Mesenchymal stem cell (in vitro differentiated cells and primary cell): Measurements from ENCODE around the gene ECHS1.

Source experiments
- DNase-seq: peaks from one replicate; pipeline ENCODE4 v3.0.0-alpha.2; 2013
- H2AFZ ChIP-seq: one replicate; pipeline ENCODE4 v1.6.1; 2013; ENCODE audit warnings: low read depth, mild to moderate bottlenecking, control low read depth, inconsistent platforms, low read length, moderate library complexity
- H2AK5ac ChIP-seq: 2 replicates; pipeline ENCODE4 v1.6.1; 2013; ENCODE audit warnings: low read length, moderate library complexity, mild to moderate bottlenecking, inconsistent platforms; ENCODE audit not compliant: severe bottlenecking
- H2BK120ac ChIP-seq: one replicate; pipeline ENCODE4 v1.6.1; 2013; ENCODE audit warnings: low read depth, mild to moderate bottlenecking, inconsistent platforms, low read length, moderate library complexity
- H2BK12ac ChIP-seq, 2 experiments: one replicate each; pipeline ENCODE4 v1.6.1; 2013; ENCODE audit warnings: inconsistent platforms in 2 of 2, low read length in 2 of 2, mild to moderate bottlenecking in 2 of 2, moderate library complexity in 2 of 2, control low read depth in 1 of 2
- H2BK15ac ChIP-seq: one replicate; pipeline ENCODE4 v1.6.1; 2013; ENCODE audit warnings: mild to moderate bottlenecking, low read depth, inconsistent platforms; ENCODE audit not compliant: poor library complexity, severe bottlenecking
- H2BK5ac ChIP-seq: 2 replicates; pipeline ENCODE4 v1.6.1; 2013; ENCODE audit warnings: low read depth, mild to moderate bottlenecking, low read length, control low read depth, inconsistent platforms; ENCODE audit not compliant: poor library complexity, severe bottlenecking
- H3K14ac ChIP-seq, 2 experiments: one replicate each; pipeline ENCODE4 v1.6.1; 2013; ENCODE audit warnings: inconsistent platforms in 2 of 2, low read length in 2 of 2, control low read depth in 1 of 2, mild to moderate bottlenecking in 1 of 2, moderate library complexity in 1 of 2
- H3K18ac ChIP-seq, 2 experiments: one replicate each; pipeline ENCODE4 v1.6.1; 2013; ENCODE audit warnings: inconsistent platforms in 2 of 2, low read length in 2 of 2, control low read depth in 1 of 2, low read depth in 1 of 2, mild to moderate bottlenecking in 1 of 2
- H3K23ac ChIP-seq, 2 experiments: one replicate each; pipeline ENCODE4 v1.6.1; 2013; ENCODE audit warnings: inconsistent platforms in 2 of 2, low read length in 2 of 2, mild to moderate bottlenecking in 2 of 2, moderate library complexity in 2 of 2, control low read depth in 1 of 2
- H3K27ac ChIP-seq: 2 replicates; pipeline ENCODE4 v1.5.1; 2013; ENCODE audit warnings: mild to moderate bottlenecking, moderate library complexity, low read length, control low read depth, inconsistent platforms; ENCODE audit not compliant: poor library complexity, severe bottlenecking
- H3K27me3 ChIP-seq, 2 experiments: 2 replicates each; pipeline versions ENCODE4 v1.6.1 to v1.7.0; 2013; ENCODE audit warnings: low read length in 2 of 2, mild to moderate bottlenecking in 2 of 2, moderate library complexity in 2 of 2, control low read depth in 1 of 2, inconsistent platforms in 1 of 2; ENCODE audit not compliant: control insufficient read depth in 1 of 2, insufficient read depth in 1 of 2
- H3K36me3 ChIP-seq, 2 experiments: 2 replicates each; pipeline versions ENCODE4 v1.6.1 to v1.7.0; 2013; ENCODE audit warnings: low read length in 2 of 2, control low read depth in 1 of 2, inconsistent platforms in 1 of 2, low read depth in 1 of 2, mild to moderate bottlenecking in 1 of 2; ENCODE audit not compliant: insufficient read depth in 2 of 2, control insufficient read depth in 1 of 2
- H3K4ac ChIP-seq, 2 experiments: one replicate each; pipeline ENCODE4 v1.6.1; 2013; ENCODE audit warnings: inconsistent platforms in 2 of 2, low read length in 2 of 2, mild to moderate bottlenecking in 2 of 2, moderate library complexity in 2 of 2, control low read depth in 1 of 2, low read depth in 1 of 2
- H3K4me1 ChIP-seq: 2 replicates; pipeline ENCODE4 v1.6.1; 2013; ENCODE audit warnings: low read depth, low read length, control low read depth; ENCODE audit not compliant: control insufficient read depth, insufficient read depth
- H3K4me2 ChIP-seq: 2 replicates; pipeline ENCODE4 v1.6.1; 2013; ENCODE audit warnings: low read length, mild to moderate bottlenecking, inconsistent platforms; ENCODE audit not compliant: poor library complexity, severe bottlenecking
- H3K4me3 ChIP-seq, 2 experiments: 2 replicates each; pipeline versions ENCODE4 v1.5.1 to v1.7.0; 2013; ENCODE audit warnings: low read length in 2 of 2, mild to moderate bottlenecking in 2 of 2, control low read depth in 1 of 2, low read depth in 1 of 2; ENCODE audit not compliant: insufficient read depth in 1 of 2
- H3K79me1 ChIP-seq: replicated peaks from 2 replicates; pipeline ENCODE4 v1.6.1; 2013; ENCODE audit warnings: mild to moderate bottlenecking, control low read depth, low read length, inconsistent platforms; ENCODE audit not compliant: poor library complexity, severe bottlenecking
- H3K9ac ChIP-seq: 2 replicates; pipeline ENCODE4 v1.7.0; 2013; ENCODE audit warnings: mild to moderate bottlenecking, low read length, moderate library complexity
- H3K9me3 ChIP-seq: 2 replicates; pipeline ENCODE4 v1.7.0; 2013; ENCODE audit warnings: mild to moderate bottlenecking, low read length; ENCODE audit not compliant: control insufficient read depth
- H4K8ac ChIP-seq: one replicate; pipeline ENCODE4 v1.6.1; 2013; ENCODE audit warnings: inconsistent platforms, mild to moderate bottlenecking, low read length, moderate library complexity
- H4K91ac ChIP-seq: one replicate; pipeline ENCODE4 v1.6.1; 2013; ENCODE audit warnings: mild to moderate bottlenecking, low read length, inconsistent platforms
- WGBS: methylation state at CpG from one replicate; pipeline ENCODE4 v1.1.7; 2013; ENCODE audit warnings: mixed read lengths; 5-methylcytosine and 5-hydroxymethylcytosine counted together

ECHS1 gene

GRCh38 chr10:133336577-133337369 is 36.4 kb downstream of the ECHS1 start, which contains the start of gene CALY:
Gene CALY (minus strand): TSS chr10:133336896. CDS start chr10:133328989, 7,907 bp downstream.
- 67% methylated on average over 61 of the region's 63 CpGs for WGBS

GRCh38 chr10:133336118-133336576 is 37.0 kb downstream of the ECHS1 start:
- peaks cover 0 to 5% of the 10 kb centered on the region in 2 experiments for H3K36me3 ChIP-seq
- H3K9ac ChIP-seq: no peak overlapping the region

More at GRCh38 chr10:133336577-133337369, 36.4 kb downstream of the ECHS1 start, which contains the start of gene CALY:
- H3K4me2 ChIP-seq: no peak within 1 kb of the TSS
- H3K9ac ChIP-seq: no peak within 1 kb of the TSS
- H2AK5ac ChIP-seq: no peak within 1 kb of the TSS
- no peak within 1 kb of the TSS for H2BK5ac ChIP-seq
- no peak within 1 kb of the TSS for H2BK15ac ChIP-seq
- no peak within 1 kb of the TSS for H2BK120ac ChIP-seq
- H3K27ac ChIP-seq: no peak within 1 kb of the TSS
- no peaks in the 10 kb centered on the region for H3K9me3 ChIP-seq
- no peak within 1 kb of the TSS for H3K4ac ChIP-seq
- peak within 1 kb of the TSS; percentile 66 for H4K91ac ChIP-seq
- H3K36me3 ChIP-seq: peaks cover 0 to 5% of the 10 kb centered on the region in 2 experiments
- H3K14ac ChIP-seq: no peak within 1 kb of the TSS
- H3K4me1 ChIP-seq: peaks cover 21% of the 10 kb centered on the region
- no peak within 1 kb of the TSS for H4K8ac ChIP-seq
- H2AFZ ChIP-seq: no peak within 1 kb of the TSS
- peak within 1 kb of the TSS; percentile 29 to 68 for H3K4me3 ChIP-seq
- no peak within 1 kb of the TSS for H3K23ac ChIP-seq
- DNase-seq: no peak
- H3K27me3 ChIP-seq: peaks cover 51 to 70% of the 10 kb centered on the region in 2 experiments
- no peak within 1 kb of the TSS for H3K18ac ChIP-seq
- no peak within 1 kb of the TSS for H2BK12ac ChIP-seq
- no peaks in the 10 kb centered on the region for H3K79me1 ChIP-seq

GRCh38 chr10:133335246-133336117 is 37.7 kb downstream of the ECHS1 start:
- DNase-seq: peak; percentile 69
- peak overlapping the region; percentile 67 for H2BK15ac ChIP-seq
- peak overlapping the region; percentile 77 for H3K9ac ChIP-seq
- no peak overlapping the region for H2BK12ac ChIP-seq
- H3K27ac ChIP-seq: no peak overlapping the region
- no peak overlapping the region for H4K91ac ChIP-seq
- H3K23ac ChIP-seq: peak overlapping the region in 1 of 2 experiments; percentile 36
- H3K14ac ChIP-seq: no peak overlapping the region
- H2AK5ac ChIP-seq: no peak overlapping the region
- H3K4ac ChIP-seq: no peak overlapping the region
- peak overlapping the region; percentile 18 to 68 for H3K4me3 ChIP-seq
- H4K8ac ChIP-seq: no peak overlapping the region
- peaks cover 21% of the 10 kb centered on the region for H3K4me1 ChIP-seq
- H2AFZ ChIP-seq: no peak overlapping the region
- peak overlapping the region in 1 of 2 experiments; percentile 18 for H3K18ac ChIP-seq
- no peaks in the 10 kb centered on the region for H3K79me1 ChIP-seq
- peaks cover 52 to 73% of the 10 kb centered on the region in 2 experiments for H3K27me3 ChIP-seq
- H3K36me3 ChIP-seq: peaks cover 0 to 5% of the 10 kb centered on the region in 2 experiments
- H3K9me3 ChIP-seq: no peaks in the 10 kb centered on the region
- no peak overlapping the region for H2BK5ac ChIP-seq
- peak overlapping the region; percentile 59 for H3K4me2 ChIP-seq
- H2BK120ac ChIP-seq: no peak overlapping the region
- 17% methylated on average over 41 of the region's 75 CpGs for WGBS

More at GRCh38 chr10:133336118-133336576, 37.0 kb downstream of the ECHS1 start:
- Histone ChIP-seq H4K91ac (peak overlapping the region; percentile 46), H2BK5ac (no peak overlapping the region), H3K9me3 (no peaks in the 10 kb centered on the region), H3K4me1 (peaks cover 21% of the 10 kb centered on the region), H3K4ac (no peak overlapping the region), H3K4me2 (no peak overlapping the region), H3K23ac (no peak overlapping the region), H3K4me3 (no peak overlapping the region), H2AFZ (no peak overlapping the region), H3K18ac (no peak overlapping the region), H3K27ac (no peak overlapping the region), H3K14ac (no peak overlapping the region), H2BK12ac (no peak overlapping the region), H3K27me3 (peaks cover 52 to 73% of the 10 kb centered on the region in 2 experiments), H2BK15ac (no peak overlapping the region), H2BK120ac (no peak overlapping the region), H4K8ac (no peak overlapping the region), H2AK5ac (no peak overlapping the region), H3K79me1 (no peaks in the 10 kb centered on the region)
- WGBS: 27% methylated on average over 14 of the region's 41 CpGs
- DNase-seq: no peak
